HL-60 (cell line): ENCODE measurements around the gene HNRNPLL.

Experiments used
- CTCF ChIP-seq: IDR thresholded peaks from one replicate; pipeline ENCODE4 v1.5.1; 2011; ENCODE audit warnings: low read length, control low read depth, inconsistent platforms; ENCODE audit not compliant: insufficient read depth
- POLR2AphosphoS5 ChIP-seq: IDR thresholded peaks from 2 replicates; pipeline ENCODE4 v1.6.1; 2012; ENCODE audit warnings: low read depth
- SPI1 ChIP-seq: IDR thresholded peaks from 2 replicates; pipeline ENCODE4 v1.6.1; 2012; ENCODE audit warnings: low read depth, mild to moderate bottlenecking, borderline replicate concordance

GRCh38 chr2:38602732-38603401, at the start of gene HNRNPLL:
- TF ChIP-seq CTCF (no peak), SPI1 (no peak; the same call in 1 of the 2 replicates), POLR2AphosphoS5 (peak; percentile 89)
